ENCODE results near the gene ZNF311. TPM values are rescaled to one million over a fixed set of nuclear protein-coding genes. Genes with fewer than 3 reads are reported as not detected.
"Not testable (repeated sequence)": the region's sequence is repeated elsewhere in the genome, so short reads cannot be mapped to it uniquely, and the experiment has no call there.

The ZNF311 gene
- polyA plus RNA-seq, 5 donors: 5.3 to 7.9 (median 7.3) TPM

DNA sequence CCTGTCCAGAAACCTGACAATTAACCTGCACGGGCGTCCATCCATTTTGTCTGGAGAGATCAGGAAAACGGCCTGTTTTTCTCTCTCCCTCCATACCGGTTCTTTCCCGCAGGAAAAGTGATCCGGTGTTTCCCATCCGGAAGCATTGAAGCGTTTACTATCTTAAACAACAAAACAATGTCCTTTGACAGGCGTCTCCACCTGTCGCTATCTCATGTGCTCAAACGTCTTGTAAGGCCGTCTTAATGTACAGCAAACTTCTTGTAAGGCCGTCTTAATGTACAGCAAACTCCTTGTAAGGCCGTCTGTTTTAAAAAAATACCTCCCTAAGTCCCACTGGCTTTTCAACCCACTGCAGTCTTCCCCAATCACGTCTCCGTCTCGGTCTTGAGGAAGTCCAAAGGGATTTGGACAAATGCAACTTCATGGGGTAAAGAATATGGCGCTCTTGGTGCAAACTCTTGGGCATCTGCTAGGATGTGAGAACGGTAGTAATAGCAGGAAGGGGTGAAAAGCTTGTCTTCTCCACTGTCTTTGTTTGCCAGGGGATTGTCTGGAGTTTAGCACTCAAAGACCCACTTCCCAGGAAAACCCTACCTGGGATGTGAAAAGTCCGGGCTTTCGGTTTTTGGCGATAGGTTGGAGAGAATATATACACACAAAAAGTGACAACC, 51.4 kb downstream of the ZNF311 start:
- no peak for DNase-seq

DNA sequence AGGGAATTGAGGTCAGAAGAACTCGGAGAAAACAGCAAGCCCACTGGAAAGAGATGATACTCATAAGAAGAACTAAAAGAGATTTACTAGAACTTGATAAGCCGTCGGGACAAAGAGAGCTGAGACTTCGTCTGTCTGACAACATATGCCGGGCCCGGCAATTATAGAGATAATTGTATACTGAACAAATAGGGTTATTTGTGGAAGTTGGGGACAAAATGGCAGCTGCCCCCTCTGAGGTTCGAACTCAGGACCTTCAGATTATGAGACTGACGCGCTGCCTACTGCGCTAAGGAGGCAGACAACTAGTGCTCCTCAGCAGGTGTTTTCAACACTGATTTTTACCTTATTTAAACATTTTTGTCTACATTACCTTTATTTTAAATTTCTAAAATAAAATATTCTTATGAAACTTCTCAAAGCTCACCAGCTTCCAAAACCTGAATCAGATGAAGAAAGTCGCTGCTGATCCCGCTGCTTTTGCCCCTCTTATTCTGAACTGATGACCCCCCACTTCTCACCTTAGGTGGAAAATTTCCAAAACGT, 52.0 kb downstream of the ZNF311 start:
- no peak for DNase-seq

DNA sequence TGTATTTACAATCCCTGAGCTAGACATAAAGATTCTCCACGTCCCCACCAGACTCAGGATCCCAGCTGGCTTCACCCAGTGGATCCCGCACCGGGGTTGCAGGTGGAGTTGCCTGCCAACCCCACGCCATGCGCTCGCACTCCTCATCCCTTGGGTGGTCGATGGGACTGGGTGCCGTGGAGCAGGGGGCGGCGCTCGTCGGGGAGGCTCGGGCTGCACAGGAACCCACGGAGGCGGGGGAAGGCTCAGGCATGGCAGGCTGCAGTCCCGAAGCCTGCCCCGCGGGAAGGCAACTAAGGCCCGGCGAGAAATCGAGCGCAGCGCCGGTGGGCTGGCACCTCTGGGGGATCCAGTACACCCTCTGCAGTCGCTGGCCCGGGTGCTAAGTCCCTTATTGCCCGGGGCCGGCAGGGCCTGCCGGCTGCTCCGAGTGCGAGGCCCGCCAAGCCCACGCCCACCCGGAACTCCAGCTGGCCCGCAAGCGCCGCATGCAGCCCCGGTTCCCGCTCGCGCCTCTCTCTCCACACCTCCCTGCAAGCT, 55.4 kb downstream of the ZNF311 start:
- not testable (repeated sequence) for DNase-seq

DNA sequence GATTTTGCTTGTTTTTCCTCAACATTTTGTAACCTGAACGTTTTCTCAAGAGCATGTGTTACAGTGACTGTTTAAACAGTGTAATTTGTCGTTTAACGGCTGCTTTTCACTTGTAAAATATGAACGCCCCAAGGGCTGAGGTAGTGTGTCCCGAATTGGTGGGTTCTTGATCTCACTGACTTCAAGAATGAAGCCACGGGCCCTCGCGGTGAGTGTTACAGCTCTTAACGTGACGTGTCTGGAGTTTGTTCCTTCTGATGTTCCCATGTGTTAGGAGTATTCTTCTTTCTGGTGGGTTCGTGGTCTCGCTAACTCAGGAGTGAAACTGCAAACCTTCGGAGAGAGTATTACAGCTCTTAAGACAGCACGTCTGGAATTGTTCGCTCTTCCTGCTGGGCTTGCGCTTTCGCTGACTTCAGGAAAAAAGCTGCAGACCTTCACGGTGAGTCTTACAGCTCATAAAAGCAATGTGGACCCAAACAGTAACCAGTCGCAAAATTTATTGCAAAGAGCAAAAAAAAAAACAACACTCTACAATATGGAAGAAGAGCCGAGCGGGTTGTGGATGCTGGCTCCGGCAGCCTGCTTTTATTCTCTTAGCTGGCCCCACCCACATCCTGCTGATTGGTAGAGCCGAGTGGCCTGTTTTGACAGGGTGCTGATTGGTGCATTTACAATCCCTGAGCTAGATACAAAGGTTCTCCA, 56.2 kb downstream of the ZNF311 start:
- DNase-seq: no peak

DNA sequence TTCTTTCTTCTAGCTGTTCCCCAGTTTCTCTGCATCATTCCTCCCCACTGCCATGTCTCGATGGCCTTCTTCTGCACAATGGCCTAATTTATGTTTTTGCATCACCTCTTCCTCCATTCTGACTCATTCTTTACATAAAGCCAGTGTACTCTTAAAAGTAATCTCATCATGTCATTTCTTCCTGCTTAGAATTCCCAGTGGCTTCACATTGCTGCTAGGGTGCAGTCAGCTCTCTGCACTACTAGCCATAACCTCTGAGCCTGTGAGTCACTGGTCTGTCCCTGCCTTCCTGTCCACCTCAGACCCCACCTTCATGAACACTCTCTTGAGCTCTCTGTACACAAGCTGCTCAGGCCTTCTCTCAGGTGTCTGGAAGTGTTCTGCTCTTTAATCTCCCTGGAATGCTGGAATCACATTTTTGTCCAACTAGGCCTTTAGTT, 57.3 kb downstream of the ZNF311 start:
- DNase-seq: no peak

DNA sequence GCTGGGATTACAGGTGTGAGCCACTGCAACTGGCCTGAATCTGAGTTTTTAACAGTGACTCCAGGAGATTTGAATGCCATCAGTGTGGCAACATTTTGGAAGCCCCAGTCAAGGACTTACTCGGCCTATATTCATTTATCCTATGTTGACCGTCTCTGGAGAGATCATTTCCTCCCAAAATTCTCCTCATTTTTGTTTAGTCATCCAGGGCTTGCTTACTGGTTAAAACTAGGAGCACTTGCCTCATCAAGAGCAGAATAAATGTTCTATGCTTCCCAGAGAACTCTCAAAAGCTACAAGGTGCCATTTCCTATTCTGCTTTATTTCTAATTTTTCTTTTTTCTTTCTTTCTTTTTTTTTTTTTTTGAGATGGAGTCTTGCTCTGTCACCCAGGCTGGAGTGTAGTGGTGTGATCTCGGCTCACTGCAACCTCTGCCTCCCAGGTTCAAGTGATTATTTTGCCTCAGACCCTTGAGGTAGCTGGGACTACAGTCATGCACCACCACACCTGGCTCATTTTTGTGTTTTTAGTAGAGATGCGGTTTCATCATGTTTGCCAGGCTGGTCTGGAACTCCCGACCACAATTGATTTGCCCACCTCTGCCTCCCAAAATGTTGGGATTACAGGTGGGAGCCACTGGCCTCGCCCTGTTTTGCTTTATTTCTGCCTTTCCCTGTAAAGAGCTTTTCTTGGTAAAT, 57.9 kb downstream of the ZNF311 start:
- DNase-seq: no peak

DNA sequence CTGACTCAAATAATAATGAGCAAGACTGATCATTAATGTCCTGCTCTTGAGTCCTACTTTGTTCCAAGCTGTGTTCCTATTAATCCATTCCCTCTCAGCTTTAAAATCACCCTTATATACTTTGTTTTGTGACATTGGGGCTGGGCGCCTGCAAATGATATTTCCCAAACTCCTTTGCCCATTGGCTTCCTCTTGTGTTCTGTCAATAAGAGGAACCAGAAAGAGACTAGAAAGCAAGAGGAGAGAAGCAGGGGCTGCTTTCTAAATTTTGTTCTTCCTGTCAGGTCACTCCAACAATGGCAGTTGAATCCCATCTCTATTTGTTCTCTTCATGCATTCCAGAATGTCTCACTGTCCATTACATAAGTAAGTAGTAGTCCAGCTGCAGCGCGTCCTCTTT, 59.8 kb downstream of the ZNF311 start:
- no peak for DNase-seq

Other genes starting within 250 kb of the ZNF311 start
- gene TRIM27, start 81.3 kb downstream of the ZNF311 start, polyA plus RNA-seq (ENCODE audit: insufficient read depth in 1 of 5, insufficient read length in 5 of 5, low replicate concordance in 1 of 5): 100 to 1,000 TPM in 1 of 5 donors, 10 to 100 TPM in 4; 70.0 to 100 (median 90.7) TPM
- not detected for gene OR2W1, start 39.9 kb upstream of the ZNF311 start, polyA plus RNA-seq (ENCODE audit: insufficient read depth in 1 of 5, insufficient read length in 5 of 5, low replicate concordance in 1 of 5)
- not detected for gene OR2B3, start 82.0 kb upstream of the ZNF311 start, polyA plus RNA-seq (ENCODE audit: insufficient read depth in 1 of 5, insufficient read length in 5 of 5, low replicate concordance in 1 of 5)
- not detected for gene OR2J1, start 94.2 kb upstream of the ZNF311 start, polyA plus RNA-seq (ENCODE audit: insufficient read depth in 1 of 5, insufficient read length in 5 of 5, low replicate concordance in 1 of 5)
- not detected for gene OR2J3, start 102.7 kb upstream of the ZNF311 start, polyA plus RNA-seq (ENCODE audit: insufficient read depth in 1 of 5, insufficient read length in 5 of 5, low replicate concordance in 1 of 5)
- gene OR2J2, start 165.6 kb upstream of the ZNF311 start, polyA plus RNA-seq (ENCODE audit: insufficient read depth in 1 of 5, insufficient read length in 5 of 5, low replicate concordance in 1 of 5): not detected

Measured in right lung (tissue), 5 donors.